ENCODE measurements around the gene CISD3.

The CISD3 gene

GRCh38 chr17:38751144-38751807 lies 21.1 kb downstream of the CISD3 start:
- H3K4me3 Mint-ChIP-seq: peak overlapping the region; percentile 99
- H3K27ac Mint-ChIP-seq: peak overlapping the region; percentile 100
- H3K27me3 Mint-ChIP-seq: peaks cover 4% of the 10 kb centered on the region
- H3K9me3 Mint-ChIP-seq (ENCODE audit: low read depth): no peaks in the 10 kb centered on the region
- H3K36me3 Mint-ChIP-seq: peaks cover 10% of the 10 kb centered on the region
- peaks cover 52% of the 10 kb centered on the region for H3K4me1 Mint-ChIP-seq (ENCODE audit: low read depth)

DNA sequence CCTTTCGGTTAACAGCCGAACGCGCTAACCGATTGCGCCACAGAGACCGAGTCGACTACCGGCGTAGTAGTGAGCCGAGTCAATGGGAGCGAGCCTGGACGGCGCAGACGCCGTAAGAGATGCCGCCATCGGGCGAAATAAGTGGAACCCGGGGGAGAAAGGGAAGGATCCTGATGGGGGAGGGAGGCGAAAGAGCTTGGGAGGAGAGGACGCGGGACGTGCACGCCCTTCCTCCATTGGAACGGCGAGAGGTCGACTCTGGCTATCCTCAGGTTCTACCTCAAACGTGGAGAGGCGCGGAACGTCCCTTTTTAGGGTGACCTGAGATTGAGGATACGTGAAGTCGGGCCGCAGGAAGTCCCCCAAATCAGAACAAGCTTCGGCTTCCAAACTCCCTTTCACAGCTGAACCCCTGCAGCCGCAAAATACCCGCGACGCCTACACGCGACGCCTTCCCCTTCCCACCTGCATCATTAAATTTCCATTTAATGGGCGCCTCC lies 21.7 kb downstream of the CISD3 start:
- Mint-ChIP-seq H3K9me3 (ENCODE audit: low read depth) (no peaks in the 10 kb centered on the region), H3K4me1 (ENCODE audit: low read depth) (peaks cover 46% of the 10 kb centered on the region), H3K4me3 (peak overlapping the region; percentile 99), H3K27ac (peak overlapping the region; percentile 100), H3K36me3 (peaks cover 10% of the 10 kb centered on the region), H3K27me3 (peaks cover 1% of the 10 kb centered on the region)

DNA sequence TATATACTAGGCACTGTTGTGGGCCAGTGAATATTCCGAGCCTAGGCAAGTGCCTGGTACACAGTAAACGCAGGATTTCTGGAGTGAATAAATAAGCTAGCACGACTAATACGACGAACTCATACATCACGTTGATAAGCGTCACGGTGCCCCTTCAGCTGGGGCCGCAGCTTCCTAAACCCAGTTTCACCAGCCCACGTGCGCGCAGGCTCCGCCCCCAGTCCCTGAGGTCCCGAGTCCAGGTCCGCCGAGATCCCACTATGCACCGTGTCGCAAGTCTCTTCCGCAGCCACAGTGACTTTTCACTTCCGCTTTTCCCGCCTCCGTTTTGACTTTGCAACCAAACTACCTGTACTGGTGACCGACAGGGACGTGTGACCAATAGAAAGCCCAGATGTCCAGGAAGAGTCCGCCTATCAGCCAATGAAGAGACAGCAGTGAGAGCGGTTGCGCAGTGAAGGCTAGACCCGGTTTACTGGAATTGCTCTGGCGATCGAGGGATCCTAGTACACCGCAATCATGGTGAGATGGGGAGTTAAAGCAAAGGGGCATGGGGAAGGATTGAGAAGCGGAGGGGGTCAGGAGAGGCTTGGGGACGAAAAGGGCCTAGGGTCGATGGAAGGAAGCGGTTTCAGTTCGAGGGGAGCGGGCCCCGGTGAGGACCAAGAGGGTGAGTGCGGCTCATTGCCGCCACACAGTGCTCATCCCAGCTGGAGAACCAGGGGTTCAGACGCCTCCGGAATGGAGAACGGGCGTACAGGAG lies 22.3 kb downstream of the CISD3 start, which contains the start of gene PSMB3:
TSS of gene PSMB3 (plus strand) at position 434 of the 763 bp plus-strand sequence. CDS start at position 520, 86 bp downstream.
- peaks cover 1% of the 10 kb centered on the region for H3K27me3 Mint-ChIP-seq
- peaks cover 46% of the 10 kb centered on the region for H3K4me1 Mint-ChIP-seq (ENCODE audit: low read depth)
- peak within 1 kb of the TSS; percentile 100 for H3K27ac Mint-ChIP-seq
- peak within 1 kb of the TSS; percentile 99 for H3K4me3 Mint-ChIP-seq
- H3K36me3 Mint-ChIP-seq: peaks cover 10% of the 10 kb centered on the region
- no peaks in the 10 kb centered on the region for H3K9me3 Mint-ChIP-seq (ENCODE audit: low read depth)

- H3K4me3 Mint-ChIP-seq: peak overlapping the region; percentile 99
- no peaks in the 10 kb centered on the region for H3K9me3 Mint-ChIP-seq (ENCODE audit: low read depth)
- peaks cover 46% of the 10 kb centered on the region for H3K4me1 Mint-ChIP-seq (ENCODE audit: low read depth)
- peaks cover 10% of the 10 kb centered on the region for H3K36me3 Mint-ChIP-seq
- peaks cover 1% of the 10 kb centered on the region for H3K27me3 Mint-ChIP-seq
- peak overlapping the region; percentile 100 for H3K27ac Mint-ChIP-seq
Measured at GRCh38 chr17:38753071-38753506, 22.9 kb downstream of the CISD3 start.

DNA sequence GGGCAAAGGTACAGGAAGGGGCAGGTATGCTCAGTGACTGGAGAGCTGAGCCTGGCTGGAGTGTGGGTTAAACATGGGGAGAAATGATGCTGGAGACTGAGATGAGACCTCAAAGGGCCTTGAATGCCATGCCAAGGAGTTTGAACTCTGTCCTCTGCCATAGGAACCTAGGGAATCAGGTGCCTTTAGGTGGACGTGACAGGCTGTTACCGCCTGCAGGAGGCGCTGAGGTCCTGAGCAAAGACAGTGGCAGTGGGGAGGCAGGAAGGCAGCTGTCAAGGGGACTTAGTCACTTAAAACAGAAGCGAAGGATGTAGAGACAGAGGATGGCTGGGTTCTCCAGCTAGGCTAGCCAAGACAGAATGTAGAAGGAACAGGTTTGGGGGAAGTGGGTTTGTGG lies 31.5 kb downstream of the CISD3 start:
- no peaks in the 10 kb centered on the region for H3K36me3 Mint-ChIP-seq
- H3K27me3 Mint-ChIP-seq: no peaks in the 10 kb centered on the region
- peaks cover 11% of the 10 kb centered on the region for H3K4me1 Mint-ChIP-seq (ENCODE audit: low read depth)
- H3K27ac Mint-ChIP-seq: peak overlapping the region; percentile 41
- no peak overlapping the region for H3K4me3 Mint-ChIP-seq
- no peaks in the 10 kb centered on the region for H3K9me3 Mint-ChIP-seq (ENCODE audit: low read depth)

DNA sequence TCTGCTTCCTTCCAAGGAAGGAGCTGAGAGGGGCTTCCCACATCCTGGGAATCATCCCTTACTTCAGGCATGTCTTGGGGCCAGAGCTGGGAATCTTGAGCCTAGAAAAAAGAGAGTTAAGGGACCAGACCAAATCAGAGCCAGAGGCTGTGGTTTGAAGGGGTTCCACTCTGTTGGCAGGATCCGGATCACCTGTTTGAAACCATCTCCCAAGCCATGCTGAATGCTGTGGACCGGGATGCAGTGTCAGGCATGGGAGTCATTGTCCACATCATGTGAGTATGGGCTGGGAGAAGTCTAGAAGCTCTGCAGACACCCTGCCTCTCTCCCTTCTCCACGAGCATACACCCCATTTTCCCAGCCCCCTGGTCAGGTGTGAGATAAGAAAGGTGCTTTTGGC lies 32.1 kb downstream of the CISD3 start:
- H3K4me3 Mint-ChIP-seq: no peak overlapping the region
- no peak overlapping the region for H3K27ac Mint-ChIP-seq
- no peaks in the 10 kb centered on the region for H3K9me3 Mint-ChIP-seq (ENCODE audit: low read depth)
- no peaks in the 10 kb centered on the region for H3K36me3 Mint-ChIP-seq
- H3K27me3 Mint-ChIP-seq: no peaks in the 10 kb centered on the region
- peaks cover 11% of the 10 kb centered on the region for H3K4me1 Mint-ChIP-seq (ENCODE audit: low read depth)

- peaks cover 6% of the 10 kb centered on the region for H3K4me1 Mint-ChIP-seq (ENCODE audit: low read depth)
- H3K27ac Mint-ChIP-seq: no peak overlapping the region
- H3K9me3 Mint-ChIP-seq (ENCODE audit: low read depth): no peaks in the 10 kb centered on the region
- no peak overlapping the region for H3K4me3 Mint-ChIP-seq
- no peaks in the 10 kb centered on the region for H3K36me3 Mint-ChIP-seq
- H3K27me3 Mint-ChIP-seq: no peaks in the 10 kb centered on the region
Measured at GRCh38 chr17:38766341-38766740, 36.2 kb downstream of the CISD3 start.

DNA sequence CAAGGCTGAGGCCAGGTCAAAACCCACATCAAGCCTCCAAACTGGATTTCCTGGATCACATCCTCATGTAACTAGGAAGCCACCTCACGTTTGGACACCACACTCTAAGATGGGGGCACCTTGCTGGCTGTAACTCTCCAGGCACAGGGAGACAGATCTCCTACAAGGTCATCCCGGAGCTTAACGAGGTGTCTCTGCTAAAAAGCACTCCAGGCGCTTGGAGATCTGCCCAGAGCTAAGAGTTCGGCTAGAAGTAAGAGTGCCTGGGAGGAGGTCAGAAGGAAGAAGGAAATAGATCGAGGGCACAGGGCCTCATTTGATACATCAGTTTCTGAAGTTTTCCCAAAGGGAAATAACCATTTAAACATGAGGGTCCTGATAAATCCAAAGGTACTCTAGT lies 38.3 kb downstream of the CISD3 start:
- H3K9me3 Mint-ChIP-seq (ENCODE audit: low read depth): no peaks in the 10 kb centered on the region
- H3K4me3 Mint-ChIP-seq: no peak overlapping the region
- H3K27me3 Mint-ChIP-seq: no peaks in the 10 kb centered on the region
- no peaks in the 10 kb centered on the region for H3K36me3 Mint-ChIP-seq
- H3K4me1 Mint-ChIP-seq (ENCODE audit: low read depth): peaks cover 2% of the 10 kb centered on the region
- H3K27ac Mint-ChIP-seq: peak overlapping the region; percentile 50

- Mint-ChIP-seq H3K36me3 (peaks cover 3% of the 10 kb centered on the region), H3K4me3 (no peak overlapping the region), H3K9me3 (ENCODE audit: low read depth) (no peaks in the 10 kb centered on the region), H3K4me1 (ENCODE audit: low read depth) (no peaks in the 10 kb centered on the region), H3K27me3 (no peaks in the 10 kb centered on the region), H3K27ac (peak overlapping the region; percentile 34)
Measured at GRCh38 chr17:38773258-38773657, 43.1 kb downstream of the CISD3 start.

- Mint-ChIP-seq H3K27me3 (no peaks in the 10 kb centered on the region), H3K36me3 (peaks cover 4% of the 10 kb centered on the region), H3K9me3 (ENCODE audit: low read depth) (no peaks in the 10 kb centered on the region), H3K27ac (no peak overlapping the region), H3K4me3 (no peak overlapping the region), H3K4me1 (ENCODE audit: low read depth) (peaks cover 2% of the 10 kb centered on the region)
Measured at GRCh38 chr17:38777641-38778250, 47.6 kb downstream of the CISD3 start.

- Mint-ChIP-seq H3K4me3 (no peak overlapping the region), H3K27ac (no peak overlapping the region), H3K9me3 (ENCODE audit: low read depth) (no peaks in the 10 kb centered on the region), H3K4me1 (ENCODE audit: low read depth) (peaks cover 2% of the 10 kb centered on the region), H3K36me3 (peaks cover 4% of the 10 kb centered on the region), H3K27me3 (no peaks in the 10 kb centered on the region)
Measured at GRCh38 chr17:38779965-38780752, 50.0 kb downstream of the CISD3 start.

GRCh38 chr17:38783227-38783626 lies 53.1 kb downstream of the CISD3 start:
- Mint-ChIP-seq H3K9me3 (ENCODE audit: low read depth) (no peaks in the 10 kb centered on the region), H3K4me1 (ENCODE audit: low read depth) (peaks cover 2% of the 10 kb centered on the region), H3K27ac (no peak overlapping the region), H3K36me3 (peaks cover 2% of the 10 kb centered on the region), H3K27me3 (no peaks in the 10 kb centered on the region), H3K4me3 (no peak overlapping the region)

All from activated naive CD8-positive, alpha-beta T cell (primary cell).